Activated CD4-positive, alpha-beta T cell treated with anti-CD3 and anti-CD28 coated beads, Interleukin-2, Interleukin-6, amounts not matched to agents 100 ng/mL and 50 ng/mL, durations not matched to agents 16 hours and 8 hours (primary cell): ENCODE measurements around the gene ZNF879.

ENCODE experiments used
- DNase-seq: peaks from one replicate; pipeline ENCODE4 v3.0.0-alpha.2; 2020

Gene ZNF879

DNA sequence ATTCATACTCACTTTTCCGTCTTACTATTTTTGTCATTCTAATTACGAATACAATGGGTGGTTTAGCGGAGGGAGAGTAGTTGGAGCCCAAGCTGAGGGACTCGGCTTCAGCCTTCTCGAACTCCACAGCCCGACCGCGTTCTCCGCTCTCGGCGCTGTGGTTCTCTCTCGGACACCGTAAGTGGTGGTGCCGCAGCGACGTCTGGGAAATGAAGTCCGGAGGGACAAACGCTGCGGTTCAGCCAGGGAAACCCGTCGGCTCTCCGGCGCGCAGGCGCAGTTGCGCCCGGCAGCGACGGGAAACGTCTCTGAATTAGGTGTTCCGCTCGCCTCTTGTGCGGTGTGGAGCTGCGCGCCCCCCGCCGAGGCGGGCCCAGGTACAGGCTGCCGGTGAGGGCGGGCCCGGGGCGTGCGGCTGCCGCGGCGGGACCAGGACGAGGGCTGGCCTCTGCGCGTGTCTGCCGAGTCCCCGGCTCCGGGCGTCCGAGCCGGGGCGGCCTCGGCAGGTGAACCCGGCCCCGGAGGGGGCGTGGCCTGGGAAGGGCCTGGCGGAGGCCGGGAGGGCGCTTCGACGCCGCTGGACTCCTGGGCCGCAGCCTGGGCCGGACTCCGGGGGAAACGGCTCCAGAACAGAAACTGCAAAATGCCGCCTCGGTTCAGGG is at the start of gene ZNF879:
Gene ZNF879 (plus strand): TSS at position 277 of the 662 bp plus-strand sequence. CDS start 1,201 bp downstream, outside the sequence.
- DNase-seq: peak; percentile 93

DNA sequence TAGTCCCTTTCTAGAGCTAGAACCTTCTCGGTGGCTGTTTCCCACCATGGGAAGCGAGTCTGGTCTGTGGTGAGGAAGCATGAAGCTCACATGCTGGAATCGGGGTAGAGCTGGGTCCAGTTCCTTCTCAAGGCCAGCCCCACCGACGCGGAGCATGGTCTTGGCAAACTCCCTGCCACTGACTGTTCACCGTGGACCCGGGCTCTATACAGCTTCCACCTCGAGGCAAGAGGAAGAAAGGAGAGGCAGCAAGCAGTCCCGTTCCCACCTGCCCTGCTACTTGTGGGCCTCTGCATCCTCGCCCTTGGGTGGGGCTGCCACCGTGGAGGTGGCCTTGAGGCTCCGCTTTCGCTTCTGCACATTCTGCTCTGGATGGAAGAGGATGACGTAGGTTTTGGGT is 42.2 kb upstream of the ZNF879 start:
- DNase-seq: no peak

- DNase-seq: no peak
Measured at GRCh38 chr5:178982941-178983340, 40.7 kb upstream of the ZNF879 start.

GRCh38 chr5:178983728-178984127 is 39.9 kb upstream of the ZNF879 start:
- DNase-seq: no peak

DNA sequence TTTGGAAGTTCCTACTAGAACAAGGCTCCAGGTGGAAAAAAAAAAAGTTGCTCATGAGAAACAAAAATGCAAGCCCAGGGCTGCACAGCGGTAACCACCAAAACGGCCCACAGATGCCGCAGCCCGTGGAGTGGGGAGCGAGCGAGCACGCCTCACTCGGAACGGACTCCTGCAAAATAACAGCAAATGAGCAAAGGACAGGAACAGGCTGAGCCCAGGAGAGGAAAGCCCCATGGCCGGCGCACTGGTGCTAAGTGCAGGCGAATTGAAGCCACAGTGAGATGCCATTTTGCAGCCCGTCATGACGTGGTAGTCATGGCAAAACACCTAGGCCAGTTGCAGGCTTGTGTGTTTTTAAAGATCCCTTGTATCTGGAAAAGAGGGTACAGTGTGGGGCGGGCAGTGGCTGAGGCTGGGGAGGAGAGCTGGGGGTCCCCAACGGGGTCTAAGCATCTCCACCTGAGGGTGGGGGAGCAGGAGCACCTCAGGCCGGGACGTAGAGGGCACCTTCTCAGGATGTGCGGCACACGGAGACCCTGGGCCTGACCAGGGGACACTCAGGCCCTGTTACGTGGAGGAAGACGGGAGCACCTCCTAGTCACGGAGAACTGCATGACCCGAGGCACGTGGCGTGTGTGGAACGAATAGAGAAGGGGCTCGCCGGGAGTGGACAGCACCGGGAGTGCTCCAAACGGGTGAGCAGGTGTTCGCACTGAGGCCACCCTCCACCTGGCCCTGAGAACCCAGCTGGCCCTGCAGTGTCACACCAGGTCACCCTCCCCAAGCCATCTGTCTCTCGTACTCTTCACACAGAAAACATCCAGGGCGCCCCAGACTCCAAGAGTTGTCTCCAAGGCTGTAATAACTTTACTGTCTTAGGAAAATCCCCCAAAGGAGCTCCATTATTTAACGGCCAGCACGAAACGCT is 39.2 kb upstream of the ZNF879 start:
- DNase-seq: no peak

DNA sequence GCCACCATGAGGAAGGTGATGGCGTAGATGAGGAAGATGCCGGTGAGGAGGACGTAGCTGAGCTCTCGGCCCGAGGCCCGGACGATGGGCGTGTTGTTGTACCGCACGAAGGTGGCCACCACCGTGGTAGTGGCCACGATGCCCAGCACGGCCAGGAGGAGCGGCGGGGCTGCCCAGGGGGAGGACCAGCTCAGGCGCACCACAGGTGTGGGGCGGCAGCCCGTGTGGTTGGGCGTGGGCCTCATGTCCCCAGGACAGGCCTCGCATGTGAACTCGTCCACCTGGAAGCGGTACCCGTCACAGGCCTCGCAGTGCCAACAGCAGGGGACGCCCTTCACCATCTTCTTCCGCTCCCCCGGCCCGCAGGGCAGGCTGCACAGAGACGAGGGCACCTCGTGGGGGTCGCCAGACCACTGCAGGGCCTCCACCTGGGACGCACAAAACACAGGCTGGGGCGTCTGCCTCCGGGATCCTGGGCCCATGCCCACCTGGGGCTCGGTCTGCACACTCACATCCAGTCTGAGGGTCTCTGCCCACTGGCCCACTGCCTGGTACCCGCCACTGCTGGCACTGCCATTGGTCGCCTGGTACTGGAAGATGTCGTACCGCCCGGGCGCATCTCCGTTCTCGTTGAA is 37.2 kb upstream of the ZNF879 start:
- DNase-seq: no peak

GRCh38 chr5:178988436-178989220 is 35.0 kb upstream of the ZNF879 start:
- DNase-seq: no peak

DNA sequence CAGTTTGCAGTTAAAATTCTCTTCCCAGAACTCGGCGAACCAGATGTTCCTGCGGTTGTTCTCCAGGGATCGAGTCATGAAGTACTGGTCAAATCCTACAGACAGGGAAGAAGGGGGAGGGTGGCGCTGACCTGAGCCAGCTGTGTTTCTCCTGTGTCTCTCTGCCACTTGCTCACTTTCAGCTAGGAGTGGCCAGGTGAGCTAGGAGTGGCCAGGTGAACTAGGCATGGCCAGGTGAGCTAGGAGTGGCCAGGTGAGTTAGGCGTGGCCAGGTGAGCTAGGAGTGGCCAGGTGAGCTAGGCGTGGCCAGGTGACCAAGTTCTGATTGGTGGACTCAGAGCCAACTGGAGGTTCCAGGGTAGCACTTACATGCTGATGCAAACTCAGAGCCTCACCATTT is 34.3 kb upstream of the ZNF879 start:
- no peak for DNase-seq

DNA sequence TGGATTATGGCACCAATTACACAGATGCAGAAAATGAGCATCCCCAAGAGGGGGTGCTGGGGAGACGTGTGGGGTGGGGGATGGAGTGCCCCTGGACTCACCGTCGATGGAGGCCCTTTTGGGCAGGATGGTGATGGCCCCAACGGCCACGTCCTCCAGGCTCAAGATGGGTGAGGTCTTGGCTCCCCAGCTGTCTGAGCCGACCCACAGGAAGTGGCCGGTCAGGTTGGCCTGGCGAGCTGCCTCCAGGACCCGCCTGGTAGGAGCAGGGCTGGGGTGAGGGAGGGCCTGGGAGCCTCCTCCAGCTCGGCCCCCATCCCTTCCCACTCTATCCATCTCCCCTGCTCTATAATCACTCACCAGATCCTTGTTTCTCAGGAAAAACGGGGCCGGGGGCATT is 33.1 kb upstream of the ZNF879 start:
- DNase-seq: no peak

DNA sequence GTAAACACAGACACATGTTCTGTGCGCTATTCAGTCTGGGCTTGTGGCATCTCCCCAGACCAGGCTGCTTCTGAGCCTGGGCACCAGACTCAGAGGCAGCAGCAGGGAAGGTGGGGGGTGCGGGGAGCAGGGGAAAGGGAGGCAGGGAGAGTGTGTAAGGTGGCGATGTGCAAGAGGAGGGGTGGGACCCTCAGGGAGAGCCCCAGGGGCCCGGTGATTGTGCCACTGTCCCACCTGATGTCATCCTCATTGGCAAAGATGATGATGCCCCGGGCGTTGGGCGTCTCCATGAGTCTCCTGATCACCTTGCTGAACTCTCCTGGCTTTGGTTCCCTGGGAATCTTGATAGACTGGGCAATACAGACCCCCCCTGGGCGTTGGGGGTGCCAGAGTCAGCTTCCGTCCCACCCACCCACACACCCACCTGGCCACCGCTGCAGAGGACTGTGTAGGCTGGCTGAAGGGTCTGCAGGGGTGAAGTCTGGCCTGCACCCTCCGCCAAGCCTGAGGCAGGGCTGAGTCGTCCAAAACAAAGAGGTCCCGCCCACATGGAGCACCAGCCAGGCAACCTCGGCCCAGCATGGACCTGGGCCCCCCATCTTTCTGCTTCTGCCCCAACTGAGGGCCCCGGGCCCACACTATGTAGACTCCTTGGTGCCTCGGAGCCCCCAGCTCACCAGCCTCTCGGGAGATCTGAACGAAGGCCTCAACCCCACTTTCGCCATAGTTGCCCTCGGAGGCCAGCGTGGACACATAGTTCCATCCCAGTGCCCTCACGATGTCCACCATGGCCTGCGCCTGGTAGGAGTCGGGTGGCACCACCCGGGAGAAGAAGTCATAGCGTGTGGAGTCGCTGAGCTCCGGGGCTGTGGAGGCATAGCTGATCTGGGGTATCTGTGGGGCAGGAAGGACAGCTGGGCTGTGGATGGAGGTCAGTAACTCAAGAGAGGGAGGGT is 32.1 kb upstream of the ZNF879 start:
- no peak for DNase-seq

GRCh38 chr5:178992291-178992895 is 31.2 kb upstream of the ZNF879 start:
- no peak for DNase-seq

DNA sequence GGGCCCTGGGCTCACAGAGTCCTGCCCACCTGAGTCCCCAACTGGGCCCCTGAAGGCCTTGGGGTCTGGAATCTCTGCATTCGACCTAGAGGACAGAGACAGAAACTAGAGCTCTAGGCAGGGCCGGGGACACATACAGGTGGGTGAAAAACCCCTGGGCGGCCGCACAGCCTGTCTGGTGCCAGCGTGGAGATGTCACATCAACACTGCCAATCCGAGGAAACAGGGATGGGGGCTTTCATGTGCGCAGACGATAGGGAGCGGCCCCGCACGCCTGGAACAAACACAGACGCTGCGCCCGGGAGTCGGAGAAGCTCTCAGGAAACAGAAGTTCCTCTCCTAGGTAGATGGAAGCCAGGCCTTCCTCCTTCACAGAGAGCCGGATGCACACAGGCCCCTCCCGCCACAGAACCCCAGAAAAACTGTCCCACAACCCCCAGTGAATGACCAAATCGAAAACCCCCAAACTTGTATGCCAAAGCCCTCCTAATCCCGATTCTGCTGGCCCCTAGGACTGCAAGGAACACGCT is 30.3 kb upstream of the ZNF879 start:
- no peak for DNase-seq

DNA sequence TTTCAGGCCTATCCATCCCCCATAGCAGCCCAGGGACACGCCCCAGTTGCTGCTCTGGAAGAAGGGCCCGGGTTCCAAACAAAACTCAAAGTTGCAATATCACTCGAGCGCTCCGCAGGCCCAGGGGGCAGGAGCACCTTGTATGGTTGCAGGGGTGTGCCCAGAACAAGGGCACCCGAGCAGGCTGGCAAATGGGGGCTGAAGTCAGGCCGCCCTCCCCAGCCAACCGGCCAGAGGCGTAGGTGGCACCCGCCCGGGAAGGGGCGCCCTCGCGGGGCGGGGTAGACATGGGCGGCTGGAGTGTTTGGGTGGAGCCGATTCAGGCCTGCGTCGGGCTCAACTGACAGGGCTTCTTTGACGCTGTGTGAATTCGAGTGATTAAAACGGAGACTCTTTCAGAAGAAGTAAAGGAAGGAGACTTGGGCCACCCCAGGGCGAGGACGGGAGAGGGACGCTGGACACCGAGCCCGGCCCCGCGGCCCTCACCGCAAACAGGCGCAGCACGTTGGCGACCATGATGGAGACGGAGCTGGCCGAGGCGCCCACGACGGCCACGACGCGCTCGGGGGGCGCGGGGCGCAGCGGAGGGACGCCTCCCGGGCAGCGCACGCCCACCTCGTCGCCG is 29.5 kb upstream of the ZNF879 start:
- no peak for DNase-seq

DNA sequence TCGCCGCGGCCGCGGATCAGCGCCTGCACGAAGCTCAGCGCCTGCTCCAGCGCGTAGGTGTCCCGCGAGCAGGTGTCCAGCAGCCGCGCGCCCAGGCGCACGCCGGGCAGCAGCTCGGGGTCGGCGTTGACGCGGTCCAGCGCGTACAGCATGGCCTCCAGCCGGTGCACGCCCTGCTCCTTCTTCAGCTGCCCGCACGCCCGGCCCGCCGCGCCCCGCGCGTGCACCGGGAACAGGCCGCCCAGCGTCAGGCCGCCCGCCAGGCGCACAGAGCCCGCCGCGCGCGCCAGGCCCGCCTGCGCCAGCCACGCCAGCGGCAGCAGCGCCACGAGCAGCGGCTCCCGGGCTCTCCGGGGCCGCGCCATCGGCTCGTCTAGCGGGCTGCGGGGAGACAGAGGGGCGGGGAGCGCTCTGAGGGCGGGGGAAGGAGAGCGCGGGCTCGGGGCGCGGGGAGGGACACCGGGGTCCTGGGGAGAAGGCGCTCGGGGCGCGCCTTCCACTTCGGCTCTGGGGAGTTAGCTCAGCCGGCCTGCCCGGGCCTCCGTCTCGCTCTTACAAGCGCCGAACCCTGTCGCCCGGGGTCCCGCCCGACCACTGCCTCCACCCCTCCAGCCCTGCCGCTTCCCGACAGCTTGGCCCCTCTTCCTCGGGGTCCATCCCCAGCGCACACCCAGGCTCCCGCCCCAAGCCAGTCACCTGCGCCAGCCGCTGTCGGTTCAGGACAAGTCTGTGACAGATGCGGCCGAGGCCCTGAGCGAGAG is 28.8 kb upstream of the ZNF879 start, which contains the start of gene GRM6:
Gene GRM6 (minus strand): TSS at position 741 of the 761 bp plus-strand sequence. CDS start 376 bp downstream, at position 365.
- DNase-seq: no peak

- no peak for DNase-seq
Measured at GRCh38 chr5:178995341-178995690, 28.3 kb upstream of the ZNF879 start.

- no peak for DNase-seq
Measured at GRCh38 chr5:178996156-178996555, 27.4 kb upstream of the ZNF879 start.

DNA sequence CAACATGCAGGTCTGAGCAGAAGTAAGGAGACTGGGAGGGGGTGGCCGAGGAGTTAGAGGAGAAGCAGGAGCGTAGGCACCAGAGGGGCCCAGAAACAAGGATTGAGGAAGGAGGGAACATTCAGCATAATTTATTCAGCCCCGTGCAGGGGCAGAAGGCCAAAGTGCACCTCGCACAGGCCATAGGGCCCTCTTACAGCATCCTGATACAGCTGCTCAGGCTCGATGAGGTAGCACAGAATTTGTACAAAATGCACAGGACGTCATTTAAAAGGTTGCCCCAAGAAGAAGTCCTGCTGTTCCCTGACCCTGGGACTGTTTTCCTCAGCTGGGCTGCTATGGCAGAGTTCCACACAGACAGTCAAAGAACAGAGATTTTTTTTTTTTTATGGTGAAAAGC is 26.4 kb upstream of the ZNF879 start:
- DNase-seq: no peak

DNA sequence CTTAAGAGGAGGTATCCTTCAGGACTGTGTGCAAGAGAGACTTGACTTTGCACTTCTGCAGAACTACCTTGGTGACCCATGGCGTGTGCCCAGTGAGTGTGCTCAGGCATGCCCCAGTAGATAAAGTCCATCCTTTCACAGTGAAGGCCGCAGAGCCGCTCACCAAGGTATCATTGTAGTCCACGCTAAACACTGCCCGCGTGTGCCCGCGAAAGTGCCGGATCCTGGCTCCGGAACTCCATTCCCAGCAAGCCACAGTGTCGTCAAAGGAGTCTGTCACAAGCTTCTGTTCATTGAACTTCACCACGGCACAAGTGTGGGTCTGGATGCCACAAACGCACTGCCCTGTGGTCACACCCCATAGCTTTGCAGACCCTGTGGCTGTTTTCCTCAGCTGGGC is 25.2 kb upstream of the ZNF879 start:
- DNase-seq: no peak

DNA sequence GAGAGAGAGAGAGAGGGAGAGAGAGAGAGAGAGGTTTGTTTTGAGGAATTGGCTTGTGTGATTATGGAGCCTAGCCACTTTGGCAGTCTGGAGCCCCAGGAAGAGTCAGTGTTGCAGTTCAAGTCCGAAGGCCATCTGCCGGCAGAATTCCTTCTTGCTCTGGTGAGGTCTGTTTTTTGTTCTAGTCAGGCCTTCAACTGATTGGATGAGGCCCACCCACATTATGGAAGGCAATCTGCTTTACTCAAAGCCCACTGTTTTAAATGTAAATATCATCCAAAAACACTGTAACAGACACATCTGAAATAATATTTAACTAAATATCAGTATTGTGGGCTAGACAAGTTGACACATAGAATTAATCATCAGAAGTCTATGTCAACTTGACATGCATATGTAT is 17.0 kb upstream of the ZNF879 start:
- no peak for DNase-seq

GRCh38 chr5:179008667-179009066 is 14.9 kb upstream of the ZNF879 start:
- DNase-seq: no peak
